H7 (cell line): ENCODE data around the gene CUBN. TPM values are rescaled to one million over a fixed set of nuclear protein-coding genes. Genes with fewer than 3 reads are reported as not detected.

Experiments
- DNase-seq: peaks from one replicate; pipeline ENCODE4 v3.0.0; 2012
- H3K27me3 ChIP-seq: 2 replicates; pipeline ENCODE4 v1.6.0; 2011; ENCODE audit warnings: mild to moderate bottlenecking, low read length; ENCODE audit not compliant: control insufficient read depth, insufficient read depth
- H3K36me3 ChIP-seq: replicated peaks from 2 replicates; pipeline ENCODE4 v1.5.1; 2011; ENCODE audit warnings: low read length; ENCODE audit not compliant: control insufficient read depth, insufficient read depth
- H3K4me3 ChIP-seq: 2 replicates; pipeline ENCODE4 v1.5.1; 2011; ENCODE audit warnings: low read depth, mild to moderate bottlenecking, control low read depth, low read length, moderate library complexity; ENCODE audit not compliant: insufficient read depth
- total RNA-seq: library from RNA; depleted of rRNA; stranded (reverse); fragments of >200 nt; shearing (Covaris generic); gene quantifications from 2 replicates; pipeline ENCODE4 v1.2.3, GENCODE V29; 2014

CUBN gene
- total RNA-seq, 1 experiment from 2014 or later, result 0.10 TPM

- H3K27me3 ChIP-seq, result no peaks in the 10 kb centered on the region
- H3K4me3 ChIP-seq, result no peak overlapping the region
- H3K36me3 ChIP-seq, result no peaks in the 10 kb centered on the region
- DNase-seq, result no peak
Observed at GRCh38 chr10:17035446-17035845, 94.2 kb downstream of the CUBN start.

GRCh38 chr10:17033529-17034260 is 95.9 kb downstream of the CUBN start:
- no peak for DNase-seq
- no peaks in the 10 kb centered on the region for H3K27me3 ChIP-seq
- no peaks in the 10 kb centered on the region for H3K36me3 ChIP-seq
- no peak overlapping the region for H3K4me3 ChIP-seq

- DNase-seq, result no peak
Observed at GRCh38 chr10:17031637-17032635, 97.7 kb downstream of the CUBN start.

GRCh38 chr10:17029581-17030271 is 99.9 kb downstream of the CUBN start:
- no peak overlapping the region for H3K4me3 ChIP-seq
- DNase-seq, result no peak
- H3K36me3 ChIP-seq, result no peaks in the 10 kb centered on the region
- H3K27me3 ChIP-seq, result no peaks in the 10 kb centered on the region

More at GRCh38 chr10:17031637-17032635, 97.7 kb downstream of the CUBN start:
- H3K36me3 ChIP-seq, result no peaks in the 10 kb centered on the region
- no peak overlapping the region for H3K4me3 ChIP-seq
- H3K27me3 ChIP-seq, result no peaks in the 10 kb centered on the region

- Histone ChIP-seq H3K36me3 (no peaks in the 10 kb centered on the region), H3K27me3 (no peaks in the 10 kb centered on the region), H3K4me3 (no peak overlapping the region)
- DNase-seq, result no peak
Observed at GRCh38 chr10:17029239-17029580, 100.4 kb downstream of the CUBN start.

- no peak for DNase-seq
Observed at GRCh38 chr10:17028798-17029197, 100.8 kb downstream of the CUBN start.

GRCh38 chr10:17026686-17027485 is 102.7 kb downstream of the CUBN start:
- H3K4me3 ChIP-seq, result no peak overlapping the region
- H3K27me3 ChIP-seq, result no peaks in the 10 kb centered on the region
- no peak for DNase-seq
- no peaks in the 10 kb centered on the region for H3K36me3 ChIP-seq

More at GRCh38 chr10:17028798-17029197, 100.8 kb downstream of the CUBN start:
- Histone ChIP-seq H3K27me3 (no peaks in the 10 kb centered on the region), H3K36me3 (no peaks in the 10 kb centered on the region), H3K4me3 (no peak overlapping the region)

- H3K27me3 ChIP-seq, result no peaks in the 10 kb centered on the region
- H3K36me3 ChIP-seq, result no peaks in the 10 kb centered on the region
- H3K4me3 ChIP-seq, result no peak overlapping the region
- no peak for DNase-seq
Observed at GRCh38 chr10:17025444-17026295, 103.9 kb downstream of the CUBN start.

GRCh38 chr10:17024461-17024860 is 105.2 kb downstream of the CUBN start:
- DNase-seq, result no peak

GRCh38 chr10:17023386-17024298 is 106.0 kb downstream of the CUBN start:
- no peaks in the 10 kb centered on the region for H3K27me3 ChIP-seq
- no peak for DNase-seq
- no peak overlapping the region for H3K4me3 ChIP-seq
- no peaks in the 10 kb centered on the region for H3K36me3 ChIP-seq

More at GRCh38 chr10:17024461-17024860, 105.2 kb downstream of the CUBN start:
- no peaks in the 10 kb centered on the region for H3K27me3 ChIP-seq
- H3K36me3 ChIP-seq, result no peaks in the 10 kb centered on the region
- H3K4me3 ChIP-seq, result no peak overlapping the region

- Histone ChIP-seq H3K36me3 (no peaks in the 10 kb centered on the region), H3K27me3 (no peaks in the 10 kb centered on the region), H3K4me3 (no peak overlapping the region)
- no peak for DNase-seq
Observed at GRCh38 chr10:17022896-17023295, 106.7 kb downstream of the CUBN start.

GRCh38 chr10:17022466-17022825 is 107.2 kb downstream of the CUBN start:
- peak; percentile 4 for DNase-seq
- Histone ChIP-seq H3K4me3 (no peak overlapping the region), H3K36me3 (no peaks in the 10 kb centered on the region), H3K27me3 (no peaks in the 10 kb centered on the region)
